ENCODE results near the gene PVR.
"Not testable (repeated sequence)": the region's sequence is repeated elsewhere in the genome, so short reads cannot be mapped to it uniquely, and the experiment has no call there.

PVR gene

GRCh38 chr19:44618640-44619357 lies 24.9 kb upstream of the PVR start:
- DNase-seq (ENCODE audit: low spot score) = no peak

DNA sequence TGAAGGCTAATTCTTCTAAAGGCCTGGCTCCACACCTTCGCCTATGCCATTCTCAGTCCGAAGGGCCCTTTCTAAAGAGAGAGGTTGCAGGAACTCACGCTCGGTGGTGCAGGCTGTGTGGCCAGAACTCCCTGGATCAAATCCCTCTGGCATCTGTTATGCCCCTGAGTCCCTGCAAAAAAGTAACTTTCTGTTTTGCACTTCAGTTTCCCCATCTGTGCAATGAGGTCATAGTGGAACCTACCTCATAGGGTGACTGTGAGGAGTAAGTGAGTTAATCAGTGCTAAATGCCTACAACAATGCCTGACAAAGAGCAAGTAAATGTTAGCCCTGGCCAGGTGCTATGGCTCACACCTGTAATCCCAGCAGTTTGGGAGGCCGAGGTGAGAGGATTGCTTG lies 23.0 kb upstream of the PVR start:
- no peak for DNase-seq (ENCODE audit: low spot score)

- DNase-seq (ENCODE audit: low spot score) = no peak
Measured at GRCh38 chr19:44621367-44621766, 22.3 kb upstream of the PVR start.

DNA sequence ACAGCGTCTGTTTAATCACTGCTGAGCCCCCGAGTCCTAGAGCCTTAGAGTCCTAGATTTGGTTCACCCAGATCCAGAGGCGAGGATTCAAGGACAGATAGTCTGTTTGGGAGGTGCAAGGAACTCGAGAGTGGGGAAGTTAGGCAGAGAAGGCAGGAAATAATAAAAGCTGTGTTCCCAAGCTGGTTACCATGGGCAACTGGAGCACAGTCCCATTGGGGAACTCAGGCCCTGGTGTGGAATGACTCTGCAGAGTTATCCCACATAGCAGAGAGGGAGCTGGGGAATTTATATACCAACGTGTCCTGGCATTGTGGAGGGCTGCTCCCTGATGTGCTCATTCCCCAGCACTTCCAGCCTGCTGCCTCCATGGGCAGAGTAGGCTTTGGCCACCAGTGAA lies 20.6 kb upstream of the PVR start:
- no peak for DNase-seq (ENCODE audit: low spot score)

DNA sequence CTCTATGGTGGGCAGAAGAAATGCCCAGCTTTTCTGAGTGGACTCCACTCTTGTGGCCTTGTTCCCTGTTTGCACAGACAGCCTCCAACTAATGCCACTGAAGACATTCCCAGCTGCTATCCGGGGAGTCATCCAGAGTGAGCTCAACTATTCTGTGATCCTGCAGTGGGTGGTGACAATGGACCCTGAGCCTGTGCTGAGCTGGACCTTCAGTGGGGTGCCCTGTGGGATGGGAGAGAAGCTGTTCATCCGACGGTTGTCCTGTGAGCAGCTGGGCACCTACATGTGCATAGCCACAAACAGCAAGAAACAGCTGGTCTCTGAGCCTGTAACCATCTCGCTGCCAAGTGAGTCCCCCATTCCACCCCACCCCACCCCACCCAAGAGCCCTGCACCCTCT lies 20.1 kb upstream of the PVR start:
- DNase-seq (ENCODE audit: low spot score) = no peak

- no peak for DNase-seq (ENCODE audit: low spot score)
Measured at GRCh38 chr19:44624840-44625354, 18.8 kb upstream of the PVR start.

DNA sequence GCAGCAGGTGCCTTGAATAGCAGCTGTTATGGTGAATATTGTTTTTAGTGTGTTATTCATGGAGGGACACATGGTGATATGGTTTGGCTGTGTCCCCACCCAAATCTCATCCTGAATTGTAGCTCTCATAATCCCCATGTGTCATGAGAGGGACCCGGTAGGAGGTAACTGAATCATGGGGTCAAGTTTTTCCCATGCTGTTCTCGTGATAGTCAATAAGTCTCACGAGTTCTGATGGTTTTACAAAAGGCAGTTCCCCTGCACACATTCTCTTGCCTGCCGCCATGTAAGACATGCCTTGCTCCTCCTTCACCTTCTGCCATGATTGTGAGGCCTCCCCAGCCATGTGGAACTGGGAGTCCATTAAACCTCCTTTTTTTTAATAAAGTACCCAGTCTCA lies 18.1 kb upstream of the PVR start:
- not testable (repeated sequence) for DNase-seq (ENCODE audit: low spot score)

- no peak for DNase-seq (ENCODE audit: low spot score)
Measured at GRCh38 chr19:44626048-44626624, 17.6 kb upstream of the PVR start.

- no peak for DNase-seq (ENCODE audit: low spot score)
Measured at GRCh38 chr19:44627631-44628030, 16.1 kb upstream of the PVR start.

- DNase-seq (ENCODE audit: low spot score) = no peak
Measured at GRCh38 chr19:44628793-44629192, 14.9 kb upstream of the PVR start.

DNA sequence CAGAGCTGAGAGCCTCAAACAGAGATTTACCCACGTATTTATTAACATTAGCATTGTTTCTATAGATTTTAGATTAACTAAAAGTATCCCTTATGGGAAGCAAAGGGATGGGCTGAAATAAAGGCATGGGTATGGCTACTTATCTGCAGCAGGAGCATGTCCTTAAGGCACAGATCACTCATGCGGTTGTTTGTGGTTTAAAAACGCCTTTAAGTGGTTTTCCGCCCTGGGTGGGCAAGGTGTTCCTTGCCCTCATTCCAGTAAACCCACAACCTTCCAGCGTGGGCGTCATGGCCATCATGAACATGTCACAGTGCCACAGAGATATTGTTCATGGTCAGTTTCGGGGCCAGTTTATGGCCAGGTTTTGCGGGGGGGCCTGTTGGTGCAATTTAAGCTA lies 12.1 kb upstream of the PVR start:
- DNase-seq (ENCODE audit: low spot score) = not testable (repeated sequence)

DNA sequence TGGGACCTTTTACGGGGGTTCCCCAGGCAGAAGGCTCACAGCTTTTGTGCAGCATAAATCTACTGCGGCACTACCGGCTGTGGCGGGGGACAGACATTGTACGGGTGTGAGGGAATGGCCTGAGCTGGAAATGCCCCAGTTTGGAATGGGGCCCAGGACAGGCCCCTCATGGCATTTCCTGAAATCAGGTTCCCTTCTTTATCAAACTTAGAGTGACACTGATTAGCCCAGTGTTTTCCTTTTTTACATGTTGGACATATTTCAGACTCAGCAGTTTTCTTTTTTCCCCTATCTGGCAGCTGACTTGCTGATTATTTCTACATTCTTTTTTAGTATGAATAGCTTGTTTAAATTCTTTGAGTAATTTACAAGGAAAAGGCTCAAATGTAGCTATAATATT lies 9.7 kb upstream of the PVR start:
- not testable (repeated sequence) for DNase-seq (ENCODE audit: low spot score)

- DNase-seq (ENCODE audit: low spot score) = no peak
Measured at GRCh38 chr19:44634785-44635184, 8.9 kb upstream of the PVR start.

- no peak for DNase-seq (ENCODE audit: low spot score)
Measured at GRCh38 chr19:44635581-44636438, 7.9 kb upstream of the PVR start.

- no peak for DNase-seq (ENCODE audit: low spot score)
Measured at GRCh38 chr19:44636439-44637389, 7.0 kb upstream of the PVR start.

DNA sequence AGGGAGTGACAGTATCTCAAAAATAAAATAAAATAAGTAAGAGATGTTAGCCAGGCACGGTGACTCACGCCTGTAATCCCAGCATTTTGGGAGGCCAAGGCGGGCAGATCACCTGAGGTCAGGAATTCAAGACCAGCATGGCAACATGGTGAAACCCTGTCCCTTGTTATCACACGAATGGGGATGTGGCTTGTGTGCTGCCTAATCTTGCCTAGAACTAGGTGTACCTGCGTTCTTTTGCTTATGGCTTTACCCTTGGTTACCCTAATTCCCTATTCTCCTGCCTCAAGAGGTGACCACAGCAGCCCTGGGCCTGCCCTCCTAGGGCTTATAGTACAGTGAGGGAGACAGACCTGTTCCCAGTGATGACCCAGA lies 6.3 kb upstream of the PVR start:
- DNase-seq (ENCODE audit: low spot score) = no peak

DNA sequence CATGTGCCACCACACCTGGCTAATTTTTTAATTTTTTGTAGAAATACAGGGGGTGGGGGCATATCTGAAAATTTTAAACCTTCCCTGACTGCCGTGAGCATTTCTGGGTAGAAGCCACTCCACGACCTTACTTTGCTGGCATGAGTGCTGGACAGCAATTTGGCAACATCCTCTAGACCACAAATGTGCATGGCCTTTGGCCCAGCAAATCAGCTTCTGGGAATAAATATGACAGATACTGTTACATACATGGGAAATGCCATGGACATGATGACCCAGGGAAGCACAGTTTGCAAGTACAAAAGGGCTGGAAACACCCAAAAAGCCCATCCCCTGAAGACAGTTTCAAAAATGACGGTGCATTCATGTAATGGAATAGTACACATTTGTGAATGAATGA lies 3.2 kb upstream of the PVR start:
- DNase-seq (ENCODE audit: low spot score) = no peak

- no peak for DNase-seq (ENCODE audit: low spot score)
Measured at GRCh38 chr19:44641501-44642265, 2.0 kb upstream of the PVR start.

DNA sequence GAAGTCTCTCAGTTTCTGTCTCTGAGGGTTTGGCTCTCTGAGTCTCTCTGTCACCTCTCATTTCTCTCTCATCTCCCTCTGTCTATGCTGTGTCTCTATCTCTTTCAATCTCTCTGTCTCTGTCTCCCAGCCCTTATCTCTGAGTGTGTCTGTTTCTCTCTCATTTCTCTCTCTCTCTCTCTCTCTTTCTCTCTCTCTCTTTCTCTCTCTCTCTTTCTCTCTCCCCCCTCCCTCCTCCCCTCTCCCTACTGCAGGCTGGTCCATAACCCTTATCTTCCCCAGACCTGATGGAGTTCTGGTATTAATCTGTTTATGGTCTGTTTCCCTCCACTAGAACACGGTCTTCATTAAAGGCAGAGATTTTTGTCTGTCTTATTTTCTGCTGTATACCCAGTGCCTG lies 1.3 kb upstream of the PVR start:
- DNase-seq (ENCODE audit: low spot score) = no peak

GRCh38 chr19:44644402-44645016 lies 799 bp downstream of the PVR start:
- no peak for DNase-seq (ENCODE audit: low spot score)

All from globus pallidus (tissue), 1 donor.